AG10803 (cell line): ENCODE data around the gene BBOF1.

ENCODE experiments used
- DNase-seq: peaks from one replicate; pipeline ENCODE4 v3.0.0; 2010; ENCODE audit warnings: low read depth
- H3K4me3 ChIP-seq: 2 replicates; pipeline ENCODE4 v1.5.1; 2011; ENCODE audit warnings: mild to moderate bottlenecking, low read length, control low read depth
- TF ChIP-seq, protein P1 (sequence below): conservative IDR thresholded peaks from 2 replicates; pipeline ENCODE4 v1.5.1; 2011; ENCODE audit warnings: mild to moderate bottlenecking, low read length, control low read depth, inconsistent platforms

The BBOF1 gene

DNA sequence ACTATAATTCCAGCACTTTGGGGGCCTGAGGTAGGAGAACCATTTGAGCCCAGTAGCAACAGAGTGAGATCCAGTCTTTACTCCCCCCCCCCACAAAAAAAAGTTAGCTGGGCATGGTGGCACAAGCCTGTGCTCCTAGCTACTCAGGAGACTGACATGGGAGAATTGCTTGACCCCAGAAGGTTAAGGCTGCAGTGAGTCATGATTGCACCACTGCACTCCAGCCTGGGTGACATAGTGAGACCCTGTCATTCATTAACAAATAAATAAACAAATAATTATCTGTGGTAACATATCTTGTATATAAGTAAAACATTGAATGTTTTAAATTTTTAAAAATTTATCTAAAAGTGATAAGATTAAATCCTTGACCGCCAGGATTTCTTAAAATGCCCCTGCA, 4.8 kb upstream of the BBOF1 start:
- TF ChIP-seq, protein P1, sequence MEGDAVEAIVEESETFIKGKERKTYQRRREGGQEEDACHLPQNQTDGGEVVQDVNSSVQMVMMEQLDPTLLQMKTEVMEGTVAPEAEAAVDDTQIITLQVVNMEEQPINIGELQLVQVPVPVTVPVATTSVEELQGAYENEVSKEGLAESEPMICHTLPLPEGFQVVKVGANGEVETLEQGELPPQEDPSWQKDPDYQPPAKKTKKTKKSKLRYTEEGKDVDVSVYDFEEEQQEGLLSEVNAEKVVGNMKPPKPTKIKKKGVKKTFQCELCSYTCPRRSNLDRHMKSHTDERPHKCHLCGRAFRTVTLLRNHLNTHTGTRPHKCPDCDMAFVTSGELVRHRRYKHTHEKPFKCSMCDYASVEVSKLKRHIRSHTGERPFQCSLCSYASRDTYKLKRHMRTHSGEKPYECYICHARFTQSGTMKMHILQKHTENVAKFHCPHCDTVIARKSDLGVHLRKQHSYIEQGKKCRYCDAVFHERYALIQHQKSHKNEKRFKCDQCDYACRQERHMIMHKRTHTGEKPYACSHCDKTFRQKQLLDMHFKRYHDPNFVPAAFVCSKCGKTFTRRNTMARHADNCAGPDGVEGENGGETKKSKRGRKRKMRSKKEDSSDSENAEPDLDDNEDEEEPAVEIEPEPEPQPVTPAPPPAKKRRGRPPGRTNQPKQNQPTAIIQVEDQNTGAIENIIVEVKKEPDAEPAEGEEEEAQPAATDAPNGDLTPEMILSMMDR = no peak
- no peak for DNase-seq
- no peak overlapping the region for H3K4me3 ChIP-seq

DNA sequence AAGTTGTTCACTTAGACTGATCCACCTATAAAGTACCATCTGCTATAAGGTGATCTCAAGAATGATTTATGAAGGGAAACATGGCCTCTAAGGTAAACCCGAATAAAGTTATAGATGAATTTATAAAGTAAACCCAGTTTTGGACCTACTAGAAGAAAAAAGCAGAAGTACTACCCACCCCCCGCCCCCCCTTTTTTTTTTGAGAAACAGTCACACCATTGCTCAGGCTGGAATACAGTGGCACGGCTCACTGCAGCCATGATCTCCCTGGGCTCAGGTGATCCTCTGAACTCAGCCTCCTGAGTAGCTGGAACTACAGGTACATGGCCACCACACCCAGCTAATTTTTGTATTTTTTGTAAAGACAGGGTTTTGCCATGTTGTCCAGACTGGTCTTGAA, 4.0 kb upstream of the BBOF1 start:
- TF ChIP-seq, protein P1 = no peak
- no peak overlapping the region for H3K4me3 ChIP-seq
- DNase-seq = no peak

DNA sequence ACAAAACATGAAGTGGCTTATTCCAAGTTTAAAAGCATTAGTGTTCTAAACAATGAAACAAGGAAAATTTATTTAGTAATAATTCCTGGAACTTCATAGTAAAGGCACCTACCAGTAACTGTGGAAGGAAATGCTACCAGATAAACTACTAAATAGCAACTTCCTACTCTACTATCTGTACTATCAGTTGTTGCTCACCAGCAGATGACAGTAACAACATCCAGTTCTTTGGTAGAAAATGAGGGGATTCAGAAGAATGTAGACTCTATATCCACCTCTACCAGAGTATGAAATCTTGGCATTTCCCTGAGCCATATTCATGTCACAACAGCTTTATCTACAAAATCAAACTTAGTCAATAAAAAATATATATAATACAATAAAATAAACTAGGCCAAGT, 3.2 kb upstream of the BBOF1 start:
- no peak overlapping the region for H3K4me3 ChIP-seq
- TF ChIP-seq, protein P1 = no peak
- DNase-seq = no peak

DNA sequence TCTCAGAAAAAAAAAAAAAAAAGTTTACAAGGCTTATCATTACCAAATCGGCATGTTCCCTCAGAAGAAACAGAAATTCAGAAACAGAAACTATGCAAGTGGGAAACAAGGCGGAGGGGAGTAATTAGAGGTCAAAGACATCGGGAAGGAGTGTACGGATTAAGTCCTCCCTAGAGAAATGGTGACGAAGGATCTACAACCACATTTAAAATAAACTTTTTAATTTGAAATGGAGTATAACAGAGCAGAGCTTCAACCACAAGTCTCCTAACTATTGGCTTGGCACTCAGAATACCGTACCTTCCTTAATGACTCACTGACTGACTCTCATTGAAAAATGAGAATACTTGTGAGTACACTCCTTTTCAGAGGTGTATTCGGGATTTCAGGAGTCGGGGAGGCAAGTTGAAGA, 969 bp upstream of the BBOF1 start:
- TF ChIP-seq, protein P1 = no peak
- H3K4me3 ChIP-seq = peak overlapping the region; percentile 88
- peak; percentile 59 for DNase-seq

DNA sequence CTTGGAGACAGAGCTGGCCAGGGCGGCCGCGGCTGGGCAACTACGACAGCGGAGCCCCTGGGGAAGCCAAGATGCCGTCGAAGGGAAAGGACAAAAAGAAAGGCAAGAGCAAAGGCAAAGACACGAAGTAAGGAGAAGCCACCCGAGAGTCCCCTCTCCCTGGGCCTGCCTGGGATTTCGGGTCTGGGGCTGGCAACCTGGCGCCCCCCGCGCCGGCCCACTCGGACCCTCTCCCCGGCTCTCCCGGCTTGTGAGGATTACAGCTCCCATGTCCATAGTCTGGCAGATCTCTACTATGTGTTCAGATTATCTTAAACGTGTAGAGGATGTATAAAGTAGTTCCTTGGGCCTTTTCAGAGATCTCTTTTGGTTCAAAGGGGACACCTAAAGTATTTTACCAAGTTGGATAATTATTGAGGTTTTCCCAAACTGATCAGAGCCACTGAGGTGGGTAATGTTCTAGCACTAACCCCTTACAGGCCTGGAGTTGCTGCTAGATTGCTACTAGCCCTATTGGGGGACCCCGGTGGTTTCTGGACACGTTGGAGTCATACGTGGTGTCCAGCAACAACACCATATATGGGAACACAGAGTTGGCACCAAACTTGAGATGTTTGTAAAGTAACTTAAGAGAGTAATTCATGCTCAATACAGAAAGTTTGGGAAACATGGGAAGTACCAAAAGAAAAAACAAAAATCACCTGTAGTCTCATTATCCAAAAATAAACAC, 424 bp downstream of the BBOF1 start:
- DNase-seq = peak; percentile 56
- TF ChIP-seq, protein P1 = no peak
- peak overlapping the region; percentile 91 for H3K4me3 ChIP-seq

DNA sequence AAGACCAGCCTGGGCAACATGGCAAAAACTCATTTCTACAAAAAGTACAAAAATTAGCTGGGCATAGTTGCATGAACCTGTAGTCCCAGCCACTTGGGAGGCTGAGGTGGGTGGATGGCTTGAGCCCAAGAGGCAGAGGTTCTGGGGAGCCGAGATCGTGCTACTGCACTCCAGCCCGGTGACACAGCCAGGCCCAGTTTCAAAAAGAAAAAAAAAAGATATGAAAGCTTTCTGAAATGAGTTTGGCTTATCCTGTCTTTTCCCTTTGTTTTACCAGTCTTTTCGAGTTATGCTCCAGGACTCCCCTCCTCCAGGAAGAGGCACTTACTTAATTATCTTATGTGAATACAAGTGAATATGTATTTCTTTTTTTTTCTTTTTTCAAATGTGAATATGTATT, 3.2 kb downstream of the BBOF1 start:
- H3K4me3 ChIP-seq = no peak overlapping the region
- TF ChIP-seq, protein P1 = no peak
- no peak for DNase-seq

DNA sequence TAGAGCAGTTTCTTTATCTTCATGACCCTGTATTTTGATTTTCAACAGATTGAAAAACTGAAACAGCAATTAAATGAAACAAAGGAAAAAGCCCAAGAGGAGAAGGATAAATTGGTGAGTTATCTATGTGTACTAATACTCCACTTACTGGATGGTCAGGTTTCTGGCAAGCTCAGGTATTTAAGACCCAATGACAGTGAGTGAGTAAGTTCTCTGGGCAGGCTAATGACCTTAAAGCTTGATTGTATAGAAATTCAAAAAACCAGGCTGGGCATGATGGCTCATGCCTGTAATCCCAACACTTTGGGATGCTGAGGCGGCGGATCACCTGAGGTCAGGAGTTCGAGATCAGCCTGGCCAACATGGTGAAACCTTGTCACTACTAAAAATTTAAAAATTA, 10.0 kb downstream of the BBOF1 start:
- H3K4me3 ChIP-seq = no peak overlapping the region
- no peak for DNase-seq
- TF ChIP-seq, protein P1 = no peak
